Sigmoid colon (tissue), 4 donors: ENCODE data around the gene KREMEN1.

Source experiments
- EP300 ChIP-seq, 4 donors: sonication (generic); formaldehyde crosslinking; IDR thresholded peaks; one replicate each; pipeline ENCODE4 v1.6.1; 2017; ENCODE audit warnings: antibody characterized with exemption in 4 of 4
- POLR2AphosphoS5 ChIP-seq, 4 donors: sonication (generic); formaldehyde crosslinking; IDR thresholded peaks; one replicate each; pipeline ENCODE4 v1.6.1; 2017; ENCODE audit warnings: antibody characterized with exemption in 4 of 4
- TF ChIP-seq, protein P1 (sequence below), 4 experiments: fragments of 450-650 bp in 3 of 4; fragments of 200-600 bp in 1 of 4; IDR thresholded peaks; one replicate each; pipeline ENCODE4 v1.5.1; 2016 to 2019; ENCODE audit warnings: antibody characterized with exemption in 4 of 4, mild to moderate bottlenecking in 3 of 4, moderate library complexity in 2 of 4

- TF ChIP-seq, protein P1, sequence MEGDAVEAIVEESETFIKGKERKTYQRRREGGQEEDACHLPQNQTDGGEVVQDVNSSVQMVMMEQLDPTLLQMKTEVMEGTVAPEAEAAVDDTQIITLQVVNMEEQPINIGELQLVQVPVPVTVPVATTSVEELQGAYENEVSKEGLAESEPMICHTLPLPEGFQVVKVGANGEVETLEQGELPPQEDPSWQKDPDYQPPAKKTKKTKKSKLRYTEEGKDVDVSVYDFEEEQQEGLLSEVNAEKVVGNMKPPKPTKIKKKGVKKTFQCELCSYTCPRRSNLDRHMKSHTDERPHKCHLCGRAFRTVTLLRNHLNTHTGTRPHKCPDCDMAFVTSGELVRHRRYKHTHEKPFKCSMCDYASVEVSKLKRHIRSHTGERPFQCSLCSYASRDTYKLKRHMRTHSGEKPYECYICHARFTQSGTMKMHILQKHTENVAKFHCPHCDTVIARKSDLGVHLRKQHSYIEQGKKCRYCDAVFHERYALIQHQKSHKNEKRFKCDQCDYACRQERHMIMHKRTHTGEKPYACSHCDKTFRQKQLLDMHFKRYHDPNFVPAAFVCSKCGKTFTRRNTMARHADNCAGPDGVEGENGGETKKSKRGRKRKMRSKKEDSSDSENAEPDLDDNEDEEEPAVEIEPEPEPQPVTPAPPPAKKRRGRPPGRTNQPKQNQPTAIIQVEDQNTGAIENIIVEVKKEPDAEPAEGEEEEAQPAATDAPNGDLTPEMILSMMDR (IDR thresholded peaks at IDR 0.05): no peak
- TF ChIP-seq EP300 (IDR thresholded peaks at IDR 0.05) (no peak), POLR2AphosphoS5 (IDR thresholded peaks at IDR 0.05) (no peak)
Measured at GRCh38 chr22:29207243-29207550, 134.4 kb downstream of the KREMEN1 start.
